Activated naive CD8-positive, alpha-beta T cell treated with anti-CD3 and anti-CD28 coated beads for 36 hours (primary cell): ENCODE data around the gene ELAC2. TPM values are rescaled to one million over a fixed set of nuclear protein-coding genes. Genes with fewer than 3 reads are reported as not detected.
A peak's percentile ranks its signal among the peaks of the same experiment; 100 is the strongest.

ENCODE experiments used
- DNase-seq: peaks from one replicate; pipeline ENCODE4 v3.0.0; 2021
- H3K27ac Mint-ChIP-seq: one replicate; pipeline ENCODE4 v1.8.0; 2022; ENCODE audit warnings: mild to moderate bottlenecking, moderate library complexity, mixed read lengths
- H3K27me3 Mint-ChIP-seq: one replicate; pipeline ENCODE4 v1.8.0; 2022; ENCODE audit warnings: mild to moderate bottlenecking, mixed read lengths
- H3K36me3 Mint-ChIP-seq: one replicate; pipeline ENCODE4 v1.8.0; 2021; ENCODE audit warnings: mild to moderate bottlenecking, mixed read lengths
- H3K4me1 Mint-ChIP-seq: one replicate; pipeline ENCODE4 v1.8.0; 2021; ENCODE audit warnings: mixed read lengths
- H3K4me3 Mint-ChIP-seq: one replicate; pipeline ENCODE4 v1.8.0; 2022; ENCODE audit warnings: mild to moderate bottlenecking, moderate library complexity, mixed read lengths
- H3K9me3 Mint-ChIP-seq: one replicate; pipeline ENCODE4 v1.8.0; 2022; ENCODE audit warnings: mixed read lengths
- total RNA-seq, 2 experiments: library from RNA; stranded (reverse); gene quantifications; one replicate each; pipeline ENCODE4 v1.2.3, GENCODE V29; 2021

ELAC2 gene, protein sequence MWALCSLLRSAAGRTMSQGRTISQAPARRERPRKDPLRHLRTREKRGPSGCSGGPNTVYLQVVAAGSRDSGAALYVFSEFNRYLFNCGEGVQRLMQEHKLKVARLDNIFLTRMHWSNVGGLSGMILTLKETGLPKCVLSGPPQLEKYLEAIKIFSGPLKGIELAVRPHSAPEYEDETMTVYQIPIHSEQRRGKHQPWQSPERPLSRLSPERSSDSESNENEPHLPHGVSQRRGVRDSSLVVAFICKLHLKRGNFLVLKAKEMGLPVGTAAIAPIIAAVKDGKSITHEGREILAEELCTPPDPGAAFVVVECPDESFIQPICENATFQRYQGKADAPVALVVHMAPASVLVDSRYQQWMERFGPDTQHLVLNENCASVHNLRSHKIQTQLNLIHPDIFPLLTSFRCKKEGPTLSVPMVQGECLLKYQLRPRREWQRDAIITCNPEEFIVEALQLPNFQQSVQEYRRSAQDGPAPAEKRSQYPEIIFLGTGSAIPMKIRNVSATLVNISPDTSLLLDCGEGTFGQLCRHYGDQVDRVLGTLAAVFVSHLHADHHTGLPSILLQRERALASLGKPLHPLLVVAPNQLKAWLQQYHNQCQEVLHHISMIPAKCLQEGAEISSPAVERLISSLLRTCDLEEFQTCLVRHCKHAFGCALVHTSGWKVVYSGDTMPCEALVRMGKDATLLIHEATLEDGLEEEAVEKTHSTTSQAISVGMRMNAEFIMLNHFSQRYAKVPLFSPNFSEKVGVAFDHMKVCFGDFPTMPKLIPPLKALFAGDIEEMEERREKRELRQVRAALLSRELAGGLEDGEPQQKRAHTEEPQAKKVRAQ
- total RNA-seq: 10 to 100 TPM; 90.2 to 90.3 TPM

DNA sequence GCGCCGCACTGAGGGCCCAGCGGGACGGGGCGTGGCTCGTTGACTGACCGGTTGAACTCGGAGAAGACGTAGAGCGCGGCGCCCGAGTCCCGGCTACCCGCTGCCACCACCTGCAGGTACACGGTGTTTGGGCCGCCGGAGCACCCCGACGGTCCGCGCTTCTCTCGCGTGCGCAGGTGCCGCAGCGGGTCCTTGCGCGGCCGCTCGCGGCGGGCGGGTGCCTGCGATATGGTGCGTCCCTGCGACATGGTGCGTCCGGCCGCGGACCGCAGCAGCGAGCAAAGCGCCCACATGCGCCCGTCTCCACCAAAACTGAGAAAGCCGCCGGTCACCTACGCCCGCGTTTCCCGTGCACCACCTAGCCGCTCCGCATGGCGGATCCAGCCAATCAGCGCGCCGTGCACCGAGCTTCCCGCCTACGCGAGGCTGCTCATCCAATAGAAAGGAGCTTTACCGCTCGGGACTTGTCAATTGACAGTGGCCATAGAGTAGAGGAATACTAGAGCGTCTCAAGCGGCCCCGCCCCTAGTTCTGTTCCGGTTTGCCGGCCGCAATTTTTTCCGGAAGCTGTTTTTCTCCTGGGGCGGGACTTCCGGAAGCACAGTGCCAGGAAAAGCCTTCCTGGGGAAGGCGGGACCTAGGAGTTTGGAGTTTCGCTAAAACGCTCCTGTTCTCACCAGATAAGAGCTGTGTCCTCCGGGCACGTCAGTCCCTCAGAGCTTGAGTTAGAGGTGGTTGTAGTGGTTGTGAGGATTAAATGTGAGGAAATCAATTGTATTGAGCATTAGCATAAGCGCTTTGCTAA, at the start of gene ELAC2:
Gene ELAC2 (minus strand): TSS at position 373 of the 805 bp plus-strand sequence. CDS start 80 bp downstream, at position 293.
- peaks cover 16% of the 10 kb centered on the region for H3K4me1 Mint-ChIP-seq
- no peaks in the 10 kb centered on the region for H3K27me3 Mint-ChIP-seq
- H3K27ac Mint-ChIP-seq: peak within 1 kb of the TSS; percentile 95
- H3K36me3 Mint-ChIP-seq: peaks cover 19% of the 10 kb centered on the region
- peak; percentile 96 for DNase-seq
- H3K4me3 Mint-ChIP-seq: peak within 1 kb of the TSS; percentile 94
- H3K9me3 Mint-ChIP-seq: no peaks in the 10 kb centered on the region

DNA sequence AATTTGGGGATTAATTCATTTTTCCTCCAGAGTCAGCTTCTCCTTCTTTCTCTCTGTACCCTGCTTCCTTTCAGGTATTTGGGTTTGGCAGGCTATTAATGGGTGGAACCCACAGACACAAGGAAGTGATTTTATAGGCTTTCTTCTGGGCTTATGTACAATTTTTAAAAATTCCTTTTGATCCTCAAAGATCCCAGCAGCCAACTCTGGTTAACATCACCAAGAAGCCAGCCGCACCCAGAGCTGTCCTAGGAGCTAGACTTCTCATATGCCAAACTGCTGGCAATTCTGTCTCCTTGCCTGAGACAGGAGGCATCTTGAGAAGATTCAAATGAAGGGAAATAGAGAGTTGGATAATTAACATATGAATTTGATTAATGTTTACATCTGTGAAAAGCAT, 47.2 kb upstream of the ELAC2 start:
- Mint-ChIP-seq H3K9me3 (no peaks in the 10 kb centered on the region), H3K4me1 (no peaks in the 10 kb centered on the region)

DNA sequence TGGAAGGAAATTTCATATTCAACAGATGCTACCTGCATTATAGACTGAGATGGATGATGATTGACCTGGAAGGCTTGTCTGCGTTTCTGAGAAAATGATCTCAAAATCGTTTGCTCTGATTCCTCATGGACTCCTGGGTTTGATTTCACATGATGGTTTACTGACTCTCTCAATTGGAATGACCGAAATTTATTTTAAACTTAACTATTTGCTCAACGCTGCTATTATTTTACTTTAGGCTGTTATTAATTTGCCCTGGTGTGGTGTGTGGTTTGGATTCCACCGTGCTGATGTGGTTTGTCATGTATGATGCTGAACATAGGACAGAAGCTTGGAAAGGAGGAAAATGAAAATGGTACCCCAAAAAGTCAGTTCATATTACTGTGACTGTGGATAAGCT, 37.3 kb upstream of the ELAC2 start:
- H3K9me3 Mint-ChIP-seq: no peaks in the 10 kb centered on the region

More for the DNA sequence above, 47.2 kb upstream of the ELAC2 start:
- DNase-seq: no peak
- H3K27ac Mint-ChIP-seq: no peak overlapping the region
- peaks cover 13% of the 10 kb centered on the region for H3K27me3 Mint-ChIP-seq
- no peaks in the 10 kb centered on the region for H3K36me3 Mint-ChIP-seq
- no peak overlapping the region for H3K4me3 Mint-ChIP-seq

DNA sequence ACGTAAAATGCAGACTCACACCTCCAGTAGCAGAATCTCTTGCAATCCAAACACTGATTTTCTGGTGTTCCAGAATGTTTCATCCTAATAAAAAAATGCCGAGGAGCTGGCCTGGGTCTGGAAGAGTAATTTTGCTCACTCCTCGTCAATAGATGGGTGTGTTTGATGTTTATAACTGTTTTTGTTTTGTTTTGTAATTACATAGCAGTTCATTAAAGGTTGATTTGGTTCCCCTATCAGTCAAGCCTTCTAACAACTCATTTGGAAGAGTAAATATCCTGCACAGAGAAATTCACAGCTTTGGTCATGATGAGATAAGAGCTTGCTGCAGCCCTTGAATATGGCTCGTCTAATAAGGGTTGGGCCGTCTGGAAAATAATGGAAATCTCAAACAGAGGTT, 36.8 kb upstream of the ELAC2 start:
- H3K4me1 Mint-ChIP-seq: no peaks in the 10 kb centered on the region
- H3K27ac Mint-ChIP-seq: no peak overlapping the region
- H3K9me3 Mint-ChIP-seq: no peaks in the 10 kb centered on the region
- DNase-seq: no peak
- H3K4me3 Mint-ChIP-seq: no peak overlapping the region
- peaks cover 13% of the 10 kb centered on the region for H3K27me3 Mint-ChIP-seq
- H3K36me3 Mint-ChIP-seq: no peaks in the 10 kb centered on the region

More for the DNA sequence above, 37.3 kb upstream of the ELAC2 start:
- no peak for DNase-seq
- Mint-ChIP-seq H3K27me3 (peaks cover 13% of the 10 kb centered on the region), H3K4me1 (no peaks in the 10 kb centered on the region), H3K27ac (no peak overlapping the region), H3K36me3 (no peaks in the 10 kb centered on the region), H3K4me3 (no peak overlapping the region)

DNA sequence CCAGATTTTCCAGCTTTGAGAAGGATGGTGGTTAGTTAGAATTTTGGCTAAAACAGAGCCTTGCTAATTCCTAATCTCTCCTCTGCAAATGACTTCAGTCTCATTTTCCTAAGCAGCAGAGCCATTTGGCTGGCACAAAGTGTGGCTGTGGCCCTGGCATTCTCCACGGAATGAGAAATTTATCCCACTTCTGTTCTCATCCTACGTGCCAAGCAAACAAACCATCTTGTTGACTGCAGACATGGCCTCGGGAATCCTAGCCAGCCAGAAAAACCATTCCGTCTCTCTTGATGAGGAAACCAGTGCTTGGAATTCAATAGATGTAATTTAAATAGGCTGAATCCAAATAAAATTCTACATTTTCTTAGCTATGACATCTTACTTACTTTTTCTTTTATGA, 34.1 kb upstream of the ELAC2 start:
- no peaks in the 10 kb centered on the region for H3K36me3 Mint-ChIP-seq
- H3K27ac Mint-ChIP-seq: no peak overlapping the region
- DNase-seq: no peak
- no peaks in the 10 kb centered on the region for H3K4me1 Mint-ChIP-seq
- no peak overlapping the region for H3K4me3 Mint-ChIP-seq
- H3K27me3 Mint-ChIP-seq: peaks cover 16% of the 10 kb centered on the region
- no peaks in the 10 kb centered on the region for H3K9me3 Mint-ChIP-seq

DNA sequence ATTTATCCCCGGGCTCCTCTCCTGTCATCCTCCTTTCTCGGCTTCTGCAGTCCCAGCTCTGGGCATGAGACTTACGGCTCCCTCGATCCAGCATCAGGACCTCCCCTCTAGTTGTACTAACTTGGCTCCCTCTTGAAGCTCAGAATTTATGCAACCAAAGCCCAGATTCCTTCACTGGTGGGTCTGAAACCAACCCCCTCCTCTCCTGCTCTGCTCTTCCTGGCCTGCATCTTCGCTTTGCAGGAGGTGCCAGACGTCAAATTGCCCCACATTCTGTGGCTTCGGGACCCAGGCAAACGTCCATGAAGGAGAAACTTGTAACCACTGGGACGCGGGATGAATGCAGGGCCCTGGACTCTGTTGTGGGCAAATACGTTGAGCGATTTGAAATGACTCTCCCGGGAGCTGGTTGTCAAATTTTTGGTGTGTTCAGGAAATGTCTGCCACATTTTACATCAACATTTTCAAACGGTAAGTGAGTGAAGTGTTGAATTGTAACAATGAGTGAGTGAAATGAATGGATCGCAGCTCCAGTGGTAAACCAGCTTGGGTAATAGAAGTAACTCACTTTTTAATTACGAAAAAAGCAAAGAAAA, 29.3 kb upstream of the ELAC2 start:
- Mint-ChIP-seq H3K9me3 (no peaks in the 10 kb centered on the region), H3K4me3 (no peak overlapping the region), H3K36me3 (no peaks in the 10 kb centered on the region), H3K4me1 (no peaks in the 10 kb centered on the region), H3K27ac (no peak overlapping the region), H3K27me3 (peaks cover 8% of the 10 kb centered on the region)
- DNase-seq: no peak

DNA sequence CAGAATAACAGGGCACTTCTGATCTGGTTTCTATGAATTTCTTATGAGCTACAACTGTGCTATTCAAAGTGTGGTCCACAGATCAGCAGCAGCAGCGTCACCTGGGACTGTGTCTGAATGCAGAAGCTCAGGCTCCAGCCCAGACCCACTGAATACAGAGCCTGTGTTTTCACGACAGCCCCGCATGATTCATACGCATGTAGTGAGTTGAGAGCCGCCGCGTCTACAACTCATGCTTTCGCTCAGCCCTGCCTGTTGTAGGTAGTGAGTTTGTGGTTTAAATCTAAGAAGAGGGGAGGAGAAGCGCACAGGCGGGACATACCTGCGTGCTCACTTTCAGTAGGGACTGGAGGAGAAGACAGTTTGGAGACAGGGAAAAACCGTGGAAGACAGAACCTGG, 28.5 kb upstream of the ELAC2 start:
- Mint-ChIP-seq H3K36me3 (no peaks in the 10 kb centered on the region), H3K9me3 (no peaks in the 10 kb centered on the region)
- DNase-seq: no peak

DNA sequence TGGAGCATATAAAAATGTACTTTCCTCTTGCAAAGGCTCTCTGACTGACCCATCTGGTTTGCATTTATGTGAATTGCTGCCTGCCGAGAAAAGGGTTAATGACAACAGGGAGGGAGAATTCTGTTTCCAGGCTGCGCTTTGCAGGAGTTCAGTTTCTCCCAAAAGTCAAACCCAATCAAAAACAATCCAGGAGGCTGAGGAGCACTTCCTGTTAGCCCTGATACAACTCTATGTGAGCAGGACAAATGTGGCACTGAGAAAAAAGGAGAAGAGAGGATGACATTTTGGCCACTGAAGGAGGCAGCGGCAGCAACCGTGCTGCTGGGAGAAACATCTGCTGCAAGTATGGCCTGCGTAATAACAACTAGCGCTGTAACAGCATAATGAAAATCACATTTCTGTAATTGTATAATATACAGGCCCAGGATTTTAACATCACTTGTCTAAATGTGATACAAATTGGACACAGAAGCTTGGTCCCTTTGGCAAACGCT, 26.8 kb upstream of the ELAC2 start:
- Mint-ChIP-seq H3K4me1 (no peaks in the 10 kb centered on the region), H3K4me3 (no peak overlapping the region), H3K27me3 (peaks cover 5% of the 10 kb centered on the region), H3K27ac (no peak overlapping the region), H3K36me3 (no peaks in the 10 kb centered on the region), H3K9me3 (no peaks in the 10 kb centered on the region)
- DNase-seq: no peak

More for the DNA sequence above, 28.5 kb upstream of the ELAC2 start:
- Mint-ChIP-seq H3K27me3 (peaks cover 5% of the 10 kb centered on the region), H3K4me1 (no peaks in the 10 kb centered on the region), H3K27ac (no peak overlapping the region), H3K4me3 (no peak overlapping the region)

DNA sequence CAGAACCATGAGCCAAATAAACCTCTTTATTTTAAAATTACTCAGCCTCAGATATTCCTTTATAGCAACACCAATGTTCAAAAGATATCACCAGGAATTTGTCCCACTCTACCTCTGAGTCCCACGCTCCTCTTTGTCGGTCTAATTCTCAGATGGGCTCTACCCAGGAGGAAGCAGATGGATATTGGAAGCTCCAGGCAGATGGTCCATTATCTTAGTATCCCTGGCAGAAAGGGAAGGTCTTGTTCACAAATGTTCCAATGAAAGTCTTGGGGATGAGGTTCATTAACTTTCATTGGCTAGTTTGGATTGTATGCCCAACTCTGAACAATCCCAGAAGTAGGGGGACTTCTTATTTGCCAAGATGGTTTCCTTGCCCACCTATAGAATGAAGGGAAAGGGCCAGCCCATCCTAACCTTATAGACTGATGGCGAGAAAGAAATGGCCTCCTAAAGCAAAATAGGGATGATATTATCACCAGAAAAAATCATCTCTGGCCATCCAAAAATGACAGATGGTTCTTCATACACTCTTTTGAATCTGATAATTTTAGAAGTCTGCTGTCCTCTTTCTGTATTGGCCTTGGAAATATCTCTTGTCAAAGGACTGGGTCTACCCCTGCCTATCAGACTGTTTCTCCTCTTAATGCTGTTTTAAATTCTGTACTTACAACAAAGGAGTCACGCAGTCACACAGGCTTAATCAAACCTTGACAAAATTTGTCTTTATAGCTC, 21.3 kb upstream of the ELAC2 start:
- H3K27ac Mint-ChIP-seq: no peak overlapping the region
- H3K9me3 Mint-ChIP-seq: peaks cover 5% of the 10 kb centered on the region
- H3K27me3 Mint-ChIP-seq: no peaks in the 10 kb centered on the region
- H3K4me1 Mint-ChIP-seq: no peaks in the 10 kb centered on the region
- H3K36me3 Mint-ChIP-seq: no peaks in the 10 kb centered on the region
- DNase-seq: no peak
- H3K4me3 Mint-ChIP-seq: no peak overlapping the region

DNA sequence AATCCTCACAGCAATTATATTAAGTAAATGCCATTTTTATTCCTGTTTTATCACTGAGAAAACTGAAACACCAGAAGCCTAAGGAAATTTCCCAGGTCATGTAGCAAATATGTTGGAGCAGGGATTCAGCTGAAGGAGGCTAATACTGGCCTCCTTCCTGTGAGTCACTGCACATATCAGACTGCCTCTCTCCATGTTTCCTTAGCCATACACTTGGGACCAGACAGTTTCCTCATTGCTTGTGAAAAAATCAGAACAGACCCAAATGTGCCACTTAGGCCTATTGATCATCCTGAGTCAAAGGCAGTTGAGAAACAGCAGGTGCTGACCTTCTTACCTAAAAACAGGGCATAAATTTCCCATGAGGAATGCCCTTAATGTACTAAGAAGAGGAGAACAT, 18.9 kb upstream of the ELAC2 start:
- Mint-ChIP-seq H3K27me3 (no peaks in the 10 kb centered on the region), H3K4me1 (peaks cover under 1% of the 10 kb centered on the region), H3K36me3 (no peaks in the 10 kb centered on the region), H3K9me3 (peaks cover 5% of the 10 kb centered on the region), H3K27ac (no peak overlapping the region), H3K4me3 (no peak overlapping the region)
- DNase-seq: no peak

DNA sequence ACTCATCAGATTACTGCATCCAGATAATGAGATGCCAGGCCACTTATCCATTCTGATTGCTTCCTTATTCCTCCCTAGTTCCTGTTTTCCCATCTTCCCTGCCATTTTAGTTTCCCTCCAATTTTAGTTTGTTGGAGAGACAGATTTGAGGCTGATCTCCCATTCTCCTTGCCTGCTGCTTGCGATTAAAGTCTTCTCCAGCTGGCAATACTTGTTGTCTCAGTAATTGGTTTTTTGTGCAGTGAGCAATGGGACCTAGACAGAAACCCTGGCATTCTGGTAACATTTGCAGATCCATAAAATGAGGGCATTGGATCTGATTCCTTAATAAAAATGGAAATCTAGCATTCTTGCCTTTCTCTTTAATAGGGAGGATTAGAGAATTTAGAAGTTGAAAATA, 17.6 kb upstream of the ELAC2 start:
- Mint-ChIP-seq H3K9me3 (peaks cover 5% of the 10 kb centered on the region), H3K36me3 (no peaks in the 10 kb centered on the region), H3K27me3 (no peaks in the 10 kb centered on the region), H3K4me3 (no peak overlapping the region), H3K4me1 (peaks cover 2% of the 10 kb centered on the region), H3K27ac (no peak overlapping the region)
- no peak for DNase-seq

DNA sequence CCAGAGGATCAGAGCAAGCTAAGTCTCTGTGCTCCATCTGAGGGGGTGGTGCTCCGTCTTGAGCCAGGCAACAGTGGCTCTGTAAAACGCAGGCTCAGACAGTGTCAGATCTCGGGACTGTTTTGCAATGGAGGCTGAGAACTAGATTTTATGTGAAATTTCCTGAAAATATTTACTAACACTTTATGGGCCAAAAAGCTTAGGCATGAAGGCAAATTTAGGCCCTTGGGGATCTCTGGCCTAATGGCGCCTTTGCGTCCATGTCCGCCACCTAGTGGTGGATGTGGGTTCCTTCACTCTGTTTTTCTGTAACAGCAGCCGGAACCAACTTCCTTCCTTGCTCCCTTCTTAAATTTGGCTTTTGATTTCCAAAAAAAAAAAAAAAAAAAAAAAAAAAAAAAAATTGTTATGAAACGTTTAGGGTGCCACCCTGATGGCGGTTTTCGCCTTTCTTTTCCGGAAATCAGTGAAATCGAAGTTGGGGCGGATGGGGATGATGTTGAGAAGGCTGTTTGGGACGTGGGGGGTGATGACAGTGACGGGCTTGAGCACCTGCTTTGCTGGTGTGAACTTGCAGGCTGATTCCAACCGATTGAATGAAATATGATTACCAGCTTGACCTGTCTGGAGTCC, 14.0 kb upstream of the ELAC2 start:
- Mint-ChIP-seq H3K4me3 (no peak overlapping the region), H3K27ac (no peak overlapping the region), H3K27me3 (no peaks in the 10 kb centered on the region), H3K4me1 (peaks cover 2% of the 10 kb centered on the region), H3K36me3 (no peaks in the 10 kb centered on the region), H3K9me3 (peaks cover 2% of the 10 kb centered on the region)
- peak; percentile 32 for DNase-seq

DNA sequence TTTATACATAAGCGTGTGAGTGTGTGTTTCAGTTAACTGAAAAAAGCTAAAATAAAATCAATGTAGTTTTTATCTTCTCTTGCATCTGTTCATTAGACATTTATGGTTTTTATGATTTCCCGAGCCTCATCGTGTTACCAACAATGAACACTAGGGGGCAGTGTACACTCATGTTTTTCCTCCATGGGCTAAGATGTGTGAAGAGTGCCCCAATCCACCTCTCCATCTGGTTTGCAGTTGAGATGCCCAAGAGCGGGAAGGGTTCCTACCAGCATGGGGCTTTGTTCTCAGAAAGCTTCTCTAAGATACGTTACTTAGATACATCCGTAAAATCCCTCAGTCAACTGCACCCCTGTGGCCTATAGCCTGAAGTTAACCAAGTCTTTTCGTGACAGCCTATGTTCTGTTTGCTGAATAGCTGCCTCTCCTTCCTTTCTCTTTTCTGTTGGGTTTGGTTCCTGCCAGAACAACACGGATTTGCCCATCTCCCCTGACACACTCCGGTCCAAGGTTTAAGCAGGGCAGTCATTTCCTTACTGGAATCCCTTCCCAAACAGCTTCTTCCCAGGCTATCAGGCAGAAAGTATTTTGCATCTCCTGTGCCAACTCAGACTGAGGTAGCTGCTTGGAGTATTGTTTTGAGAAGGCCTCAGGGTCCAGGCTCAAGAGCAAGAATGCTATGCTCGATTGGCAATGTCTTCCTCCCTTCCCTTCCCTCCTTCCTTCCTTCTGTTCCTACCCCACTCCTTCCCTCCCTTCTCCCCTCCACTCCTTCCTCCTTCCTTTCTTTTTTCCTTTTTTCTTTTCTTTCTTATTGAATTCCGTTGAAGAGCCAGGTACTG, 12.9 kb upstream of the ELAC2 start:
- Mint-ChIP-seq H3K36me3 (no peaks in the 10 kb centered on the region), H3K4me3 (no peak overlapping the region), H3K9me3 (no peaks in the 10 kb centered on the region), H3K27ac (no peak overlapping the region), H3K27me3 (peaks cover 4% of the 10 kb centered on the region), H3K4me1 (peaks cover 2% of the 10 kb centered on the region)
- peak; percentile 23 for DNase-seq
